OCI-LY7 (cell line): Measurements from ENCODE around the gene SERINC5. TPM values are rescaled to one million over a fixed set of nuclear protein-coding genes. Genes with fewer than 3 reads are reported as not detected.

Experiments
- BruUV-seq: library from RNA; stranded (reverse); fragments of 400-500 nt; replicated peaks from 2 replicates; lab custom pipeline; 2021; lab: Mats Ljungman, UMichigan
- CTCF ChIA-PET: fragments of 300-600 bp; sonication (Branson Sonifier 250); formaldehyde crosslinking; loops from one replicate; lab custom pipeline; 2022; ENCODE audit warnings: antibody characterized with exemption; ENCODE audit not compliant: unreplicated experiment; lab: Charles Lee
- POLR2A ChIA-PET: fragments of 300-600 bp; sonication (Branson Sonifier 250); formaldehyde crosslinking; loops from one replicate; lab custom pipeline; 2022; ENCODE audit warnings: antibody characterized with exemption; lab: Charles Lee
- DNase-seq: peaks from one replicate; pipeline ENCODE4 v3.0.0-alpha.2; 2015; ENCODE audit warnings: low spot score
- H2AFZ ChIP-seq: fragments of 200-600 bp; sonication (generic), shearing (Covaris generic); 2 replicates; pipeline ENCODE4 v1.6.1; 2014; ENCODE audit warnings: mild to moderate bottlenecking, antibody characterized with exemption, low read length, moderate library complexity
- H3K27ac ChIP-seq: fragments of 200-600 bp; sonication (generic); 2 replicates; pipeline ENCODE4 v1.5.1; 2014; ENCODE audit warnings: mixed run types, low read depth, mild to moderate bottlenecking, moderate library complexity, low read length, inconsistent platforms; ENCODE audit not compliant: poor library complexity, severe bottlenecking
- H3K36me3 ChIP-seq: fragments of 200-600 bp; sonication (generic); 2 replicates; pipeline ENCODE4 v1.6.1; 2014; ENCODE audit warnings: mild to moderate bottlenecking, antibody characterized with exemption, low read length, moderate library complexity, mixed read lengths; ENCODE audit not compliant: insufficient read depth
- H3K4me1 ChIP-seq: fragments of 200-600 bp; sonication (generic); 2 replicates; pipeline ENCODE4 v1.5.1; 2014; ENCODE audit warnings: mild to moderate bottlenecking, low read length; ENCODE audit not compliant: insufficient read depth, poor library complexity, severe bottlenecking
- H3K4me2 ChIP-seq: fragments of 200-600 bp; sonication (generic); 2 replicates; pipeline ENCODE4 v1.6.1; 2014; ENCODE audit warnings: mild to moderate bottlenecking, low read length
- H3K4me3 ChIP-seq: fragments of 200-600 bp; sonication (generic); 2 replicates; pipeline ENCODE4 v1.5.1; 2014; ENCODE audit warnings: mild to moderate bottlenecking, low read depth, low read length; ENCODE audit not compliant: poor library complexity, severe bottlenecking
- H3K79me2 ChIP-seq: fragments of 200-600 bp; sonication (generic); 2 replicates; pipeline ENCODE4 v1.6.1; 2016; ENCODE audit warnings: low read depth, mild to moderate bottlenecking, low read length, moderate library complexity, mixed read lengths; ENCODE audit not compliant: insufficient read depth
- H3K9me2 ChIP-seq: fragments of 200-600 bp; sonication (generic); 2 replicates; pipeline ENCODE4 v1.6.1; 2016; ENCODE audit warnings: mild to moderate bottlenecking, low read length, mixed read lengths; ENCODE audit not compliant: insufficient read depth
- H3K9me3 ChIP-seq: fragments of 200-600 bp; sonication (generic); 2 replicates; pipeline ENCODE4 v1.6.1; 2014; ENCODE audit warnings: mild to moderate bottlenecking, mixed run types, low read length, mixed read lengths
- H4K20me1 ChIP-seq: fragments of 200-600 bp; sonication (generic); 2 replicates; pipeline ENCODE4 v1.6.1; 2014; ENCODE audit warnings: mild to moderate bottlenecking, antibody characterized with exemption, low read length, moderate library complexity, mixed read lengths; ENCODE audit not compliant: insufficient read depth
- EZH2phosphoT487 ChIP-seq: fragments of 200-600 bp; sonication (generic); IDR thresholded peaks from 2 replicates; pipeline ENCODE4 v1.6.1; 2018; ENCODE audit warnings: low read depth, borderline replicate concordance, mild to moderate bottlenecking, mixed run types, antibody characterized with exemption, low read length, moderate library complexity, mixed read lengths
- intact Hi-C: fragments of 100-400 bp; cut with micrococcal nuclease; formaldehyde crosslinking; loops from one replicate; pipeline ENCODE4 v1.10.0; 2022; ENCODE audit not compliant: unreplicated experiment
- total RNA-seq, 2 experiments: library from RNA; depleted of rRNA in 1 of 2; stranded (reverse); fragments of >200 nt in 1 of 2; shearing (Covaris generic) in 1 of 2; gene quantifications; 2 replicates each; pipeline ENCODE4 v1.2.3, GENCODE V29; 2014 to 2022
- TF ChIP-seq, protein P1 (sequence below): fragments of 200-600 bp; sonication (generic); conservative IDR thresholded peaks from 2 replicates; pipeline ENCODE4 v1.5.1; 2014; ENCODE audit warnings: mild to moderate bottlenecking, antibody characterized with exemption, low read length, moderate library complexity, mixed read lengths

The SERINC5 gene
- total RNA-seq, 2 experiments from 2014 or later = 31.2 to 87.9 TPM

DNA sequence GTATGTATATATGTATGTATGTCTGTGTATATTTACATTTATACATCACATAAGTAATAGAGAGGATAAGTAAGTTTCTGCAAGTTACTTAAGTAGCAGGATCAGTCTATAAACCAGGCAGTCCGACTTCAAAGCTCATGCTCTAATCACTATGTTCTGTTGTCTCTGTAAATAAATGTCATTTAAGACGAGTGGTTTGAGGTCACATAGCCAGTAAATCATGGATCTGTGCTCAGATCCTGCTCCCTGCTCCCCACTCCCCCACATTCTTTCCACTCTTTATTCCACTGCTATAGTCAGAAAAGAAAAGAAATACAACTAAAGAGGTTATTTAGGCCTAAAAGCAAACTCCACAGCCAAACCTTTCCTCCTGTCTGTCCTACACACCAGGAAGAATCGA is 90.4 kb downstream of the SERINC5 start:
- Histone ChIP-seq H4K20me1 (no peaks in the 10 kb centered on the region), H3K4me2 (no peak overlapping the region), H3K36me3 (peaks cover 95% of the 10 kb centered on the region), H2AFZ (no peak overlapping the region), H3K9me3 (0 out of 2 replicates have a peak, but pooled peaks cover 10% of the 10 kb centered on the region), H3K79me2 (no peaks in the 10 kb centered on the region), H3K9me2 (no peaks in the 10 kb centered on the region), H3K4me3 (no peak overlapping the region), H3K4me1 (peaks cover 5% of the 10 kb centered on the region), H3K27ac (no peak overlapping the region)
- TF ChIP-seq, protein P1, sequence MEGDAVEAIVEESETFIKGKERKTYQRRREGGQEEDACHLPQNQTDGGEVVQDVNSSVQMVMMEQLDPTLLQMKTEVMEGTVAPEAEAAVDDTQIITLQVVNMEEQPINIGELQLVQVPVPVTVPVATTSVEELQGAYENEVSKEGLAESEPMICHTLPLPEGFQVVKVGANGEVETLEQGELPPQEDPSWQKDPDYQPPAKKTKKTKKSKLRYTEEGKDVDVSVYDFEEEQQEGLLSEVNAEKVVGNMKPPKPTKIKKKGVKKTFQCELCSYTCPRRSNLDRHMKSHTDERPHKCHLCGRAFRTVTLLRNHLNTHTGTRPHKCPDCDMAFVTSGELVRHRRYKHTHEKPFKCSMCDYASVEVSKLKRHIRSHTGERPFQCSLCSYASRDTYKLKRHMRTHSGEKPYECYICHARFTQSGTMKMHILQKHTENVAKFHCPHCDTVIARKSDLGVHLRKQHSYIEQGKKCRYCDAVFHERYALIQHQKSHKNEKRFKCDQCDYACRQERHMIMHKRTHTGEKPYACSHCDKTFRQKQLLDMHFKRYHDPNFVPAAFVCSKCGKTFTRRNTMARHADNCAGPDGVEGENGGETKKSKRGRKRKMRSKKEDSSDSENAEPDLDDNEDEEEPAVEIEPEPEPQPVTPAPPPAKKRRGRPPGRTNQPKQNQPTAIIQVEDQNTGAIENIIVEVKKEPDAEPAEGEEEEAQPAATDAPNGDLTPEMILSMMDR = no peak
- TF ChIP-seq EZH2phosphoT487 = no peak
- no peak for DNase-seq
- ChIA-PET POLR2A (interaction anchor here (0.6 to 1.7 kb wide), 8 partner anchors 8 to 89 kb away, joined by 3 to 5 read pairs (median 3); no protein-coding TSS in a partner anchor), CTCF (no interaction called here)
- BruUV-seq = no TSS peak
- intact Hi-C loops = no loop called here

GRCh38 chr5:80161165-80161564 is 94.7 kb downstream of the SERINC5 start:
- intact Hi-C loops = no loop called here
- POLR2A ChIA-PET = interaction anchor here (0.7 to 0.8 kb wide), 2 partner anchors 89 to 97 kb away, joined by 3 read pairs; no protein-coding TSS in a partner anchor

DNA sequence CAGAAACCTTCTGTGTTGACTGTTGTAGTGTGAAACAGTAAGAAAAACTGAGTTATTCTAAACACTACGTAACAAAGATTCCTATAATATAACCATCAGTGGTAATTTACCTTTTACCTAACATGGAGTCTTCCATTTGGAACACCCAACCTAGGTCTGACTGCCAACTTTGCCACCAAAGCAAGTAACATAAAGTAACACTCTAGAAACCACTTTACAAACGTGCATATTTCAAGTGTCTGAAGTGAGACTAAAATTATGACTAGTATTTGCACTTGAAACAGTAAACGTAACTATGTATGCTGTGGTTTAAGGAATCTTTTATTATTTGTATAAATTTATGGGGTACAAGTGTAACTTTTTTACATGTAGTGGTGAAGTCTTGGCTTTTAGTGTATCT is 95.6 kb downstream of the SERINC5 start:
- Histone ChIP-seq H3K79me2 (no peaks in the 10 kb centered on the region), H3K4me1 (no peaks in the 10 kb centered on the region), H3K27ac (no peak overlapping the region), H3K9me3 (0 out of 2 replicates have a peak, but pooled peaks cover 10% of the 10 kb centered on the region), H3K9me2 (no peaks in the 10 kb centered on the region), H2AFZ (no peak overlapping the region), H3K36me3 (peaks cover 92% of the 10 kb centered on the region), H3K4me3 (no peak overlapping the region), H4K20me1 (no peaks in the 10 kb centered on the region), H3K4me2 (no peak overlapping the region)
- intact Hi-C loops = no loop called here
- ChIA-PET CTCF (no interaction called here), POLR2A (interaction anchor here (0.7 kb wide), 1 partner anchor 98 kb away, joined by 3 read pairs; no protein-coding TSS in a partner anchor)
- no TSS peak for BruUV-seq
- DNase-seq = no peak
- TF ChIP-seq, protein P1 = no peak
- no peak for TF ChIP-seq EZH2phosphoT487

More at GRCh38 chr5:80161165-80161564, 94.7 kb downstream of the SERINC5 start:
- 0 out of 2 replicates have a peak, but pooled peaks cover 10% of the 10 kb centered on the region for H3K9me3 ChIP-seq
- no peaks in the 10 kb centered on the region for H4K20me1 ChIP-seq
- BruUV-seq = TSS peak; percentile 9
- DNase-seq = no peak
- CTCF ChIA-PET = no interaction called here
- TF ChIP-seq EZH2phosphoT487 = no peak
- TF ChIP-seq, protein P1 = no peak
- no peak overlapping the region for H3K27ac ChIP-seq
- no peak overlapping the region for H3K4me2 ChIP-seq
- H2AFZ ChIP-seq = no peak overlapping the region
- H3K4me1 ChIP-seq = no peaks in the 10 kb centered on the region
- no peaks in the 10 kb centered on the region for H3K9me2 ChIP-seq
- no peaks in the 10 kb centered on the region for H3K79me2 ChIP-seq
- H3K4me3 ChIP-seq = no peak overlapping the region
- H3K36me3 ChIP-seq = peaks cover 96% of the 10 kb centered on the region
